Heart left ventricle (tissue), 13 donors: ENCODE data around the gene TPRG1.

Experiments used
- POLR2A ChIP-seq, 2 donors: fragments of 450-650 bp; IDR thresholded peaks; one replicate each; pipeline ENCODE4 v1.6.1; 2017; ENCODE audit warnings: antibody characterized with exemption in 2 of 2, mild to moderate bottlenecking in 2 of 2, moderate library complexity in 2 of 2
- TF ChIP-seq, protein P1 (sequence below), 12 donors: fragments of 200-600 bp; sonication (generic) in 4 of 12; IDR thresholded peaks; one replicate each; pipeline versions ENCODE4 v1.5.0 to v1.8.0; 2018 to 2022; ENCODE audit warnings: antibody characterized with exemption in 12 of 12, mild to moderate bottlenecking in 5 of 12
- donor health status: ischemic (EF 13 %, LVEDD 7.1; RV severe dilation, severe dysfunction).
- donor health status: DM: no; HTN: yes; CAD: no.
- donor health status: DM: no; HTN: no; CAD: no.
- donor health status: ischemic (EF 25% LVEDD 6.9; RV normal size, moderate dysfunction).
- donor health status: ischemic (EF 25% LVEDD 5.7; RV mildly dilated, moderate dysfunction).
- donor health status: ischemic (EF 35%, LVEDD 5.7; RV mildly dilated, moderate dysfunction).
- donor health status: nonischemic (EF 11% LVEDD 7.7; RV severe dilation, severe dysfunction).
- donor health status: DM: yes; HTN: yes; CAD: no.
- donor health status: PGD.
- donor health status: ischemic (EF 29% LVEDD 5.4; RV normal size, mild dysfunction).
- donor health status: nonischemic (EF 23%, LVEDD 6.1; RV moderate dilation, normal function).

DNA sequence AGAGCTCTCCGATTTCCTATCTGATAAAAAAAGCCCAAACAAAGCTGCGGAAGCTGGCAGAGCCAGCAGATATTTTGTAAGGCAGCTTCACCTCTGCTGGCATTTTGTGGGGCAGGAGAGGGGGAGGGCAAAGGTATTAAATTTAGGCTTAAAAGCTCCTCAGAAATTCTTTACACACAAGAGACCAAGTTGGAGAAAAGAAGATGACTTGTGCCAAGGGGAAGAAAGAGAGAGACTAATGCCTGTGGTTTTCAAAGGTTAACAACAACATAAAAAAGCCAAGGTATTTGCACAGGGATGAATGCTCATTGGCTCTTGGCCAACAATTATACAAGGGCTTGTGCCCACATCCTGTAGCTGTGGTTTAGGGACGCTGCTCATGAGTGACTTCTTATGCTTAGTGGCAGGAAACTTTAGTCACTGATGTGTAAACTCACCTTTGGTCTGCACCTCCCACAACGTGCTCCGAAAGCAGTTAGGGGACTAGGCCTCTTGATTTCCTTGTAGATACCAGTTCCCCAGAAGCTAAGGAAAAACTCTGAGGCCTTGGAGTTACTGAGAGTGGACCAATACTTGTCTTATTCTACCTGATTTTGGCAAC lies 152.9 kb downstream of the TPRG1 start:
- TF ChIP-seq, protein P1, sequence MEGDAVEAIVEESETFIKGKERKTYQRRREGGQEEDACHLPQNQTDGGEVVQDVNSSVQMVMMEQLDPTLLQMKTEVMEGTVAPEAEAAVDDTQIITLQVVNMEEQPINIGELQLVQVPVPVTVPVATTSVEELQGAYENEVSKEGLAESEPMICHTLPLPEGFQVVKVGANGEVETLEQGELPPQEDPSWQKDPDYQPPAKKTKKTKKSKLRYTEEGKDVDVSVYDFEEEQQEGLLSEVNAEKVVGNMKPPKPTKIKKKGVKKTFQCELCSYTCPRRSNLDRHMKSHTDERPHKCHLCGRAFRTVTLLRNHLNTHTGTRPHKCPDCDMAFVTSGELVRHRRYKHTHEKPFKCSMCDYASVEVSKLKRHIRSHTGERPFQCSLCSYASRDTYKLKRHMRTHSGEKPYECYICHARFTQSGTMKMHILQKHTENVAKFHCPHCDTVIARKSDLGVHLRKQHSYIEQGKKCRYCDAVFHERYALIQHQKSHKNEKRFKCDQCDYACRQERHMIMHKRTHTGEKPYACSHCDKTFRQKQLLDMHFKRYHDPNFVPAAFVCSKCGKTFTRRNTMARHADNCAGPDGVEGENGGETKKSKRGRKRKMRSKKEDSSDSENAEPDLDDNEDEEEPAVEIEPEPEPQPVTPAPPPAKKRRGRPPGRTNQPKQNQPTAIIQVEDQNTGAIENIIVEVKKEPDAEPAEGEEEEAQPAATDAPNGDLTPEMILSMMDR (IDR thresholded peaks at IDR 0.05) = no peak
- TF ChIP-seq POLR2A (IDR thresholded peaks at IDR 0.05) = no peak
